Panc1 (cell line): ENCODE results near the gene PPP1R3E.

Experiments
- POLR2AphosphoS5 ChIP-seq: IDR thresholded peaks from 2 replicates; pipeline ENCODE4 v1.6.1; 2012; ENCODE audit warnings: mild to moderate bottlenecking, low read depth, low read length, moderate library complexity
- TF ChIP-seq, protein P1 (sequence below): fragments of 450-650 bp; IDR thresholded peaks from 2 replicates; pipeline ENCODE4 v1.5.1; 2017; ENCODE audit warnings: mild to moderate bottlenecking

DNA sequence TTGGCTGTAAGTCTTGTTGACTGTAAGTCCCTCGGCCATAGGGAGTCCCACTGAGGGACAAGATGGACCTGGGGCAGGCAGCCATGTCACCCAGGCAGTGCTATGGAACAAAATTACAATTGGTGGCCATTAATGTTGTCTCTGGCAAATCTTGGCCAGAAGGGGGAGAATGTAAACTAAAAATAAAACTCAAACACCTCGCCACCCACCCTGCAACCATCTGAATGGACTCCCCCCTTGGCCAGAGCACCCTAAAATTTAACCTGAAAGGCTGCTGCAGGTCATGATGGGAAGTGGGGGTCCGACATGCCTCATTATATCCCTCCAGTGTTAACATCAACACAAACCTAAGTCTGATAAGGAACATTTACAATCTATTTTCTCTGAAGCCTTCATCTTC, 41.8 kb upstream of the PPP1R3E start:
- TF ChIP-seq, protein P1, sequence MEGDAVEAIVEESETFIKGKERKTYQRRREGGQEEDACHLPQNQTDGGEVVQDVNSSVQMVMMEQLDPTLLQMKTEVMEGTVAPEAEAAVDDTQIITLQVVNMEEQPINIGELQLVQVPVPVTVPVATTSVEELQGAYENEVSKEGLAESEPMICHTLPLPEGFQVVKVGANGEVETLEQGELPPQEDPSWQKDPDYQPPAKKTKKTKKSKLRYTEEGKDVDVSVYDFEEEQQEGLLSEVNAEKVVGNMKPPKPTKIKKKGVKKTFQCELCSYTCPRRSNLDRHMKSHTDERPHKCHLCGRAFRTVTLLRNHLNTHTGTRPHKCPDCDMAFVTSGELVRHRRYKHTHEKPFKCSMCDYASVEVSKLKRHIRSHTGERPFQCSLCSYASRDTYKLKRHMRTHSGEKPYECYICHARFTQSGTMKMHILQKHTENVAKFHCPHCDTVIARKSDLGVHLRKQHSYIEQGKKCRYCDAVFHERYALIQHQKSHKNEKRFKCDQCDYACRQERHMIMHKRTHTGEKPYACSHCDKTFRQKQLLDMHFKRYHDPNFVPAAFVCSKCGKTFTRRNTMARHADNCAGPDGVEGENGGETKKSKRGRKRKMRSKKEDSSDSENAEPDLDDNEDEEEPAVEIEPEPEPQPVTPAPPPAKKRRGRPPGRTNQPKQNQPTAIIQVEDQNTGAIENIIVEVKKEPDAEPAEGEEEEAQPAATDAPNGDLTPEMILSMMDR, result no peak
- no peak for TF ChIP-seq POLR2AphosphoS5
